ENCODE results near the gene LRFN2. TPM values are rescaled to one million over a fixed set of nuclear protein-coding genes. Genes with fewer than 3 reads are reported as not detected.

Gene LRFN2
- polyA plus RNA-seq, 1 of the 3 experiments (the other 2 are of a cell fraction) = 0.02 TPM

DNA sequence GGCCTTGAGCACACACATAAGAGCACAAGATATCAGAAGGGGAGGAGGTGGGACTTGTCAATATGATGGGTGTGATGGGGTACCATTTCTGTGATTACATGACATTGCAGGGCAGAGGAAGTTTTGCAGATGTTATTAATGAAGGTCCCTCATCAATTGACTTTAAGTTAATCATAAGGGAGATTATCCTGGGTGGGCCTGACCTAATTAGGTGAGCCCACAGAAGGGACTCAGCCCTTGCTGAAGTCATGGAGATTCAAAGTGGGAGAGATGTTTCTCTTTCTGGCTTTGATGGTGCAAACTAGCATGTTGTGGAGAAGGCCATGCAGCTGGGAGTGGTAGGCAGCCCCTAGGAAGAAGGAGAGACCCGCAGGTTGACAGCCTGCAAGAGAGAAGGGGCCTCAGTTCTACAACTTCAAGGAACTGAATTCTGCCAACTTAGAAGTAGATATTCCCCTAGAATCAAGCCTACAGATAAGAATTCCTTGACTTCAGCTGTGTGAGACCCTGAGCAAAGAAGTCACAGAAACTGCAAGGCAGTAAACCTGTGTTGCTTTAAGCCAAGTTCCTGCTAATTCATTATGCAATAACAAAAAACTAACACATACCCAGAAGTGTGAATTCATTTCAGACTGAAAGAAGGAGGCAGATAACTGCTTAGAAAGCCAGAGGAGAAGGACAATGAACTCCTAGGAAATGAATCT, 131.3 kb downstream of the LRFN2 start:
- Histone ChIP-seq H2AFZ (ENCODE audit: low read depth) (no peak overlapping the region), H3K27ac (ENCODE audit: low read depth in 2 of 2, low read length in 1 of 2) (no peak overlapping the region), H3K9ac (no peak overlapping the region), H3K9me3 (no peaks in the 10 kb centered on the region), H4K20me1 (ENCODE audit: insufficient read depth) (no peaks in the 10 kb centered on the region), H3K27me3 (ENCODE audit: insufficient read depth) (no peaks in the 10 kb centered on the region), H3K36me3 (replicated peaks in 1 of 2; ENCODE audit: control insufficient read depth in 1 of 2, insufficient read depth in 2 of 2, low read length in 1 of 2) (no peaks in the 10 kb centered on the region), H3K79me2 (ENCODE audit: insufficient read depth) (no peaks in the 10 kb centered on the region), H3F3A (replicated peaks; ENCODE audit: insufficient read depth) (no peaks in the 10 kb centered on the region), H3K4me2 (no peak overlapping the region), H3K9me2 (no peaks in the 10 kb centered on the region), H3K4me3 (ENCODE audit: low read depth in 2 of 2, low read length in 1 of 2) (no peak overlapping the region), H3K4me1 (ENCODE audit: control insufficient read depth in 1 of 2, insufficient read depth in 2 of 2, low read depth in 1 of 2, low read length in 1 of 2) (peaks cover 0 to 28% of the 10 kb centered on the region in 2 experiments; a peak in 2 of 4 replicates)
- DNase-seq = no peak
- TF ChIP-seq, protein P1, sequence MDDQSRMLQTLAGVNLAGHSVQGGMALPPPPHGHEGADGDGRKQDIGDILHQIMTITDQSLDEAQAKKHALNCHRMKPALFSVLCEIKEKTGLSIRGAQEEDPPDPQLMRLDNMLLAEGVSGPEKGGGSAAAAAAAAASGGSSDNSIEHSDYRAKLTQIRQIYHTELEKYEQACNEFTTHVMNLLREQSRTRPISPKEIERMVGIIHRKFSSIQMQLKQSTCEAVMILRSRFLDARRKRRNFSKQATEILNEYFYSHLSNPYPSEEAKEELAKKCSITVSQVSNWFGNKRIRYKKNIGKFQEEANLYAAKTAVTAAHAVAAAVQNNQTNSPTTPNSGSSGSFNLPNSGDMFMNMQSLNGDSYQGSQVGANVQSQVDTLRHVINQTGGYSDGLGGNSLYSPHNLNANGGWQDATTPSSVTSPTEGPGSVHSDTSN (IDR thresholded peaks at IDR 0.05) = no peak
- TF ChIP-seq, protein P2, sequence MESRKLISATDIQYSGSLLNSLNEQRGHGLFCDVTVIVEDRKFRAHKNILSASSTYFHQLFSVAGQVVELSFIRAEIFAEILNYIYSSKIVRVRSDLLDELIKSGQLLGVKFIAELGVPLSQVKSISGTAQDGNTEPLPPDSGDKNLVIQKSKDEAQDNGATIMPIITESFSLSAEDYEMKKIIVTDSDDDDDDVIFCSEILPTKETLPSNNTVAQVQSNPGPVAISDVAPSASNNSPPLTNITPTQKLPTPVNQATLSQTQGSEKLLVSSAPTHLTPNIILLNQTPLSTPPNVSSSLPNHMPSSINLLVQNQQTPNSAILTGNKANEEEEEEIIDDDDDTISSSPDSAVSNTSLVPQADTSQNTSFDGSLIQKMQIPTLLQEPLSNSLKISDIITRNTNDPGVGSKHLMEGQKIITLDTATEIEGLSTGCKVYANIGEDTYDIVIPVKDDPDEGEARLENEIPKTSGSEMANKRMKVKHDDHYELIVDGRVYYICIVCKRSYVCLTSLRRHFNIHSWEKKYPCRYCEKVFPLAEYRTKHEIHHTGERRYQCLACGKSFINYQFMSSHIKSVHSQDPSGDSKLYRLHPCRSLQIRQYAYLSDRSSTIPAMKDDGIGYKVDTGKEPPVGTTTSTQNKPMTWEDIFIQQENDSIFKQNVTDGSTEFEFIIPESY (IDR thresholded peaks at IDR 0.05; ENCODE audit: borderline replicate concordance, low read depth) = no peak
- TF ChIP-seq GABPA (IDR thresholded peaks at IDR 0.05; ENCODE audit: low read depth) (no peak), TEAD4 (IDR thresholded peaks at IDR 0.05; ENCODE audit: borderline replicate concordance, insufficient read depth) (no peak), EP300 (IDR thresholded peaks at IDR 0.05; ENCODE audit: borderline replicate concordance in 1 of 2, low read depth in 1 of 2, low read length in 1 of 2) (no peak), MEF2A (IDR thresholded peaks at IDR 0.05; ENCODE audit: borderline replicate concordance, low read depth) (no peak)
- ChIA-PET POLR2A (no interaction called here), CTCF (interaction anchor here (0.7 to 1.8 kb wide), 3 partner anchors 30 to 132 kb away, joined by 3 to 5 read pairs (median 3); partner anchors contain the start of gene LRFN2)
- 23% methylated on average over 1 of the region's 1 CpG for WGBS (ENCODE audit: low lambda C conversion rate)

DNA sequence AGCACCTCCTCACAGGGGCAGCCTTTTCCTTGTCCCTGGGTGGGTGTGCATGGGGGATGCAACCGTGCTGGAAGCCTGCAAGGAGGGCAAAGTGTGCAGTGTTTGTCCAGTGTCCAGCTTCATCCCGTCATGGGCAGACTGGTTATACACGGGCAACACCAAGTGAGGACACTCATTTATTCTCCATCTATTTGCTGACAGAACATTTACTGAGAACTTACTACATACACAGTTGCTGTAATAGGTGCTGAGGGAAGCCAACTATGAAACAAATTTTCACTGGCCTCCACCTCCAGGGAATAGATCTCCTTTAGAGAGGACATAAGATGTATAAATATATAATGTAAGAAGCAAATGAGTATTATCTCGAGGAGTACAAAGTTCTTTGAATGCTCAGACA, 136.7 kb downstream of the LRFN2 start:
- no peak for DNase-seq
- no peak overlapping the region for H2AFZ ChIP-seq (ENCODE audit: low read depth)
- no peak overlapping the region for H3K27ac ChIP-seq (ENCODE audit: low read depth in 2 of 2, low read length in 1 of 2)
- 20% methylated on average over 3 of the region's 4 CpGs for WGBS (ENCODE audit: low lambda C conversion rate)
- no peak overlapping the region for H3K9ac ChIP-seq
- no peak overlapping the region for H3K4me3 ChIP-seq (ENCODE audit: low read depth in 2 of 2, low read length in 1 of 2)
- peaks cover 0 to 30% of the 10 kb centered on the region in 2 experiments; a peak in 1 of 4 replicates for H3K4me1 ChIP-seq (ENCODE audit: control insufficient read depth in 1 of 2, insufficient read depth in 2 of 2, low read depth in 1 of 2, low read length in 1 of 2)
- POLR2A ChIA-PET = no interaction called here
- no peaks in the 10 kb centered on the region for H3K9me3 ChIP-seq
- H4K20me1 ChIP-seq (ENCODE audit: insufficient read depth) = no peaks in the 10 kb centered on the region
- H3F3A ChIP-seq (replicated peaks; ENCODE audit: insufficient read depth) = no peaks in the 10 kb centered on the region
- CTCF ChIA-PET = interaction anchor here (0.7 to 1.2 kb wide), 2 partner anchors 119 to 266 kb away, joined by 3 read pairs; no protein-coding TSS in a partner anchor
- H3K9me2 ChIP-seq = no peaks in the 10 kb centered on the region
- TF ChIP-seq RAD21 (IDR thresholded peaks at IDR 0.05; ENCODE audit: low read length) (no peak), FOXM1 (IDR thresholded peaks at IDR 0.05; ENCODE audit: low read depth) (no peak), TEAD4 (IDR thresholded peaks at IDR 0.05; ENCODE audit: borderline replicate concordance, insufficient read depth) (no peak), EP300 (IDR thresholded peaks at IDR 0.05; ENCODE audit: borderline replicate concordance in 1 of 2, low read depth in 1 of 2, low read length in 1 of 2) (no peak), SIN3A (IDR thresholded peaks at IDR 0.05; ENCODE audit: borderline replicate concordance, low read depth, low read length) (no peak), RCOR1 (IDR thresholded peaks at IDR 0.05; ENCODE audit: low read length) (no peak), GABPA (IDR thresholded peaks at IDR 0.05; ENCODE audit: low read depth) (no peak), ELF1 (IDR thresholded peaks at IDR 0.05) (no peak), EZH2phosphoT487 (IDR thresholded peaks at IDR 0.05; ENCODE audit: borderline replicate concordance, low read depth) (no peak)
- TF ChIP-seq, protein P3, sequence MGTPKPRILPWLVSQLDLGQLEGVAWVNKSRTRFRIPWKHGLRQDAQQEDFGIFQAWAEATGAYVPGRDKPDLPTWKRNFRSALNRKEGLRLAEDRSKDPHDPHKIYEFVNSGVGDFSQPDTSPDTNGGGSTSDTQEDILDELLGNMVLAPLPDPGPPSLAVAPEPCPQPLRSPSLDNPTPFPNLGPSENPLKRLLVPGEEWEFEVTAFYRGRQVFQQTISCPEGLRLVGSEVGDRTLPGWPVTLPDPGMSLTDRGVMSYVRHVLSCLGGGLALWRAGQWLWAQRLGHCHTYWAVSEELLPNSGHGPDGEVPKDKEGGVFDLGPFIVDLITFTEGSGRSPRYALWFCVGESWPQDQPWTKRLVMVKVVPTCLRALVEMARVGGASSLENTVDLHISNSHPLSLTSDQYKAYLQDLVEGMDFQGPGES (IDR thresholded peaks at IDR 0.05; ENCODE audit: low read depth, low read length) = no peak
- TF ChIP-seq, protein P2 (IDR thresholded peaks at IDR 0.05; ENCODE audit: borderline replicate concordance, low read depth) = no peak
- no peaks in the 10 kb centered on the region for H3K79me2 ChIP-seq (ENCODE audit: insufficient read depth)
- H3K36me3 ChIP-seq (replicated peaks in 1 of 2; ENCODE audit: control insufficient read depth in 1 of 2, insufficient read depth in 2 of 2, low read length in 1 of 2) = no peaks in the 10 kb centered on the region
- H3K4me2 ChIP-seq = no peak overlapping the region
- H3K27me3 ChIP-seq (ENCODE audit: insufficient read depth) = no peaks in the 10 kb centered on the region
